ENCODE measurements around the gene INPP5B. TPM values are rescaled to one million over a fixed set of nuclear protein-coding genes. Genes with fewer than 3 reads are reported as not detected.

The INPP5B gene
- total RNA-seq, 1 experiment from 2014 or later, result 12.1 TPM

GRCh38 chr1:37846647-37847339, 100.1 kb downstream of the INPP5B start:
- peaks cover 7% of the 10 kb centered on the region; the same call in 1 of the 2 replicates for H3K36me3 ChIP-seq (ENCODE audit: low read depth, low read length)
- H3K9me3 ChIP-seq (ENCODE audit: low read length), result no peaks in the 10 kb centered on the region
- TF ChIP-seq EZH2phosphoT487 (IDR thresholded peaks at IDR 0.05; ENCODE audit: borderline replicate concordance, low read length) (no peak), EZH2 (IDR thresholded peaks at IDR 0.05; ENCODE audit: low read length, unreplicated experiment) (no peak)
- TF ChIP-seq, protein P1, sequence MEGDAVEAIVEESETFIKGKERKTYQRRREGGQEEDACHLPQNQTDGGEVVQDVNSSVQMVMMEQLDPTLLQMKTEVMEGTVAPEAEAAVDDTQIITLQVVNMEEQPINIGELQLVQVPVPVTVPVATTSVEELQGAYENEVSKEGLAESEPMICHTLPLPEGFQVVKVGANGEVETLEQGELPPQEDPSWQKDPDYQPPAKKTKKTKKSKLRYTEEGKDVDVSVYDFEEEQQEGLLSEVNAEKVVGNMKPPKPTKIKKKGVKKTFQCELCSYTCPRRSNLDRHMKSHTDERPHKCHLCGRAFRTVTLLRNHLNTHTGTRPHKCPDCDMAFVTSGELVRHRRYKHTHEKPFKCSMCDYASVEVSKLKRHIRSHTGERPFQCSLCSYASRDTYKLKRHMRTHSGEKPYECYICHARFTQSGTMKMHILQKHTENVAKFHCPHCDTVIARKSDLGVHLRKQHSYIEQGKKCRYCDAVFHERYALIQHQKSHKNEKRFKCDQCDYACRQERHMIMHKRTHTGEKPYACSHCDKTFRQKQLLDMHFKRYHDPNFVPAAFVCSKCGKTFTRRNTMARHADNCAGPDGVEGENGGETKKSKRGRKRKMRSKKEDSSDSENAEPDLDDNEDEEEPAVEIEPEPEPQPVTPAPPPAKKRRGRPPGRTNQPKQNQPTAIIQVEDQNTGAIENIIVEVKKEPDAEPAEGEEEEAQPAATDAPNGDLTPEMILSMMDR (conservative IDR thresholded peaks at IDR 0.05; ENCODE audit: low read depth, low read length), result no peak
- POLR2A ChIA-PET (ENCODE audit: unreplicated experiment), result no interaction called here
- no TSS peak for BruUV-seq (replicated peaks)
- H3K4me3 ChIP-seq (ENCODE audit: low read length), result no peak overlapping the region
- no peak overlapping the region for H3K27ac ChIP-seq (ENCODE audit: low read length)
- no peak overlapping the region for H3K9ac ChIP-seq (ENCODE audit: low read length)
- DNase-seq, result no peak
- H4K20me1 ChIP-seq (ENCODE audit: low read length), result peaks cover 6% of the 10 kb centered on the region; the same call in 1 of the 2 replicates
- CTCF ChIA-PET, result no interaction called here
- H3K4me2 ChIP-seq (ENCODE audit: low read length), result no peak overlapping the region
- intact Hi-C loops (cut with micrococcal nuclease), result no loop called here
- peaks cover 10% of the 10 kb centered on the region for H3K4me1 ChIP-seq (ENCODE audit: insufficient read depth, low read length)
- peaks cover 46% of the 10 kb centered on the region for H3K79me2 ChIP-seq (ENCODE audit: low read length)
- H3K9me2 ChIP-seq (replicated peaks; ENCODE audit: low read length), result no peaks in the 10 kb centered on the region
- ATAC-seq, result no peak
- no peak overlapping the region for H2AFZ ChIP-seq (ENCODE audit: low read length)
- H3F3A ChIP-seq (ENCODE audit: low read length, unreplicated experiment), result no peaks in the 10 kb centered on the region
- H3K27me3 ChIP-seq (ENCODE audit: low read length), result no peaks in the 10 kb centered on the region

DNA sequence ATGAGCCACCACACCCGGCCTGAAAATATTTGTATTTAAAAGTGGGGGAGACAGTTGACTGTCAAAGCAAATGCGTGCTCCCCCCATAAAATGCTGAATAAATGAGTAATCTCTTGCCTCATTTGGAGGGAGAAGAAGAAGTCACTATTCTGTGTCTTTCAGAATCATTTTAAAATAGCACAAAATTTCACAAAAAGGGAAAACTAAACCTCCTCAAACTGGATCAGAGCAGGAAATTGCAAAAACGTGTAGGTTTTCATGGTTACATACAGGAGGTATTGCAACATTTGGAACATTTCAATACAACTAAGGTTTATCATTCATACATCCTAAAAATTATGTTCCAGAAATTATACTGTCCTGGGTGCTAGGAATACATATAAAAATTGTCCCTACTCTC, 101.1 kb downstream of the INPP5B start:
- TF ChIP-seq EZH2phosphoT487 (IDR thresholded peaks at IDR 0.05; ENCODE audit: borderline replicate concordance, low read length) (no peak), EZH2 (IDR thresholded peaks at IDR 0.05; ENCODE audit: low read length, unreplicated experiment) (no peak)
- TF ChIP-seq, protein P1 (conservative IDR thresholded peaks at IDR 0.05; ENCODE audit: low read depth, low read length), result no peak
- ATAC-seq, result no peak
- no peak overlapping the region for H2AFZ ChIP-seq (ENCODE audit: low read length)
- peaks cover 7% of the 10 kb centered on the region; the same call in 1 of the 2 replicates for H3K36me3 ChIP-seq (ENCODE audit: low read depth, low read length)
- H3K27ac ChIP-seq (ENCODE audit: low read length), result no peak overlapping the region
- H3K4me1 ChIP-seq (ENCODE audit: insufficient read depth, low read length), result peaks cover 4% of the 10 kb centered on the region
- no peaks in the 10 kb centered on the region for H3K9me2 ChIP-seq (replicated peaks; ENCODE audit: low read length)
- no peak for DNase-seq
- ChIA-PET CTCF (no interaction called here), POLR2A (ENCODE audit: unreplicated experiment) (interaction anchor here (0.6 kb wide), 1 partner anchor 173 kb away, joined by 3 read pairs; no protein-coding TSS in a partner anchor)
- H4K20me1 ChIP-seq (ENCODE audit: low read length), result 0 out of 2 replicates have a peak, but pooled peaks cover under 1% of the 10 kb centered on the region
- no peaks in the 10 kb centered on the region for H3K27me3 ChIP-seq (ENCODE audit: low read length)
- H3F3A ChIP-seq (ENCODE audit: low read length, unreplicated experiment), result no peaks in the 10 kb centered on the region
- H3K9me3 ChIP-seq (ENCODE audit: low read length), result no peaks in the 10 kb centered on the region
- no peak overlapping the region for H3K4me3 ChIP-seq (ENCODE audit: low read length)
- intact Hi-C loops (cut with micrococcal nuclease), result no loop called here
- H3K9ac ChIP-seq (ENCODE audit: low read length), result no peak overlapping the region
- BruUV-seq (replicated peaks), result no TSS peak
- H3K79me2 ChIP-seq (ENCODE audit: low read length), result peaks cover 37% of the 10 kb centered on the region
- H3K4me2 ChIP-seq (ENCODE audit: low read length), result no peak overlapping the region

DNA sequence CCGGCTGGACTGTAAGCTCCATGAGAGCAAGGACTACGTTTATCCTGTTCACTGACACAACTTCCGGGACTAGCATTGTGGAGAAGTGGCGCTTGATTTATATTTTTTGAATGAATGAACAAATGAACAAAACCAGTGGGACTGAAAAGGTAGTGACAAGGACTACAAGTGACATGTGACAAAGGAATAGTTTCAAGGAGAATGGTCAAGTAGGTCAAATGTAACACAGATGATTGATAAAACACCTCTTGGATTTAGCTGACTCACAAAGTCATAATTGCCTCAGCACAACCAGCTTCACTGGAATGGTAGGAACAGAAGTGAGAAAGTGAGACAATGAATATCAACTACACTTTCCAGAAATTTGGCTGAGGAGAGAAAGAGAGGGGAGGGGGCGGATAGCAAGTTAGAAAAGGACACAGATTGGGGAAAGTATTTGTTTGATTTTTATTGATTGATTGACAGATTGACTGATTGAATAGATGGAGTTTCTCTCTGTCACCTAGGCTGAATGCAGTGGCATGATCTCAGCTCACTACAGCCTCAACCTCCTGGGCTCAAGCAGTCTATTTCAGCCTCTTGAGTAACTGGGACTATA, 101.7 kb downstream of the INPP5B start:
- DNase-seq (no peak), ATAC-seq (no peak)
- Histone ChIP-seq H3K27ac (ENCODE audit: low read length) (no peak overlapping the region), H3F3A (ENCODE audit: low read length, unreplicated experiment) (no peaks in the 10 kb centered on the region), H3K9me3 (ENCODE audit: low read length) (no peaks in the 10 kb centered on the region), H3K9me2 (replicated peaks; ENCODE audit: low read length) (no peaks in the 10 kb centered on the region), H3K4me1 (ENCODE audit: insufficient read depth, low read length) (no peaks in the 10 kb centered on the region), H3K79me2 (ENCODE audit: low read length) (peaks cover 31% of the 10 kb centered on the region), H4K20me1 (ENCODE audit: low read length) (no peaks in the 10 kb centered on the region), H3K27me3 (ENCODE audit: low read length) (no peaks in the 10 kb centered on the region), H3K4me2 (ENCODE audit: low read length) (no peak overlapping the region), H3K36me3 (ENCODE audit: low read depth, low read length) (peaks cover 7% of the 10 kb centered on the region; the same call in 1 of the 2 replicates), H2AFZ (ENCODE audit: low read length) (no peak overlapping the region), H3K4me3 (ENCODE audit: low read length) (no peak overlapping the region), H3K9ac (ENCODE audit: low read length) (no peak overlapping the region)
- TF ChIP-seq, protein P1 (conservative IDR thresholded peaks at IDR 0.05; ENCODE audit: low read depth, low read length), result no peak
- TF ChIP-seq EZH2phosphoT487 (IDR thresholded peaks at IDR 0.05; ENCODE audit: borderline replicate concordance, low read length) (no peak), EZH2 (IDR thresholded peaks at IDR 0.05; ENCODE audit: low read length, unreplicated experiment) (no peak)
- intact Hi-C loops (cut with micrococcal nuclease), result no loop called here
- ChIA-PET CTCF (no interaction called here), POLR2A (ENCODE audit: unreplicated experiment) (interaction anchor here (0.6 kb wide), 1 partner anchor 174 kb away, joined by 3 read pairs; no protein-coding TSS in a partner anchor)
- no TSS peak for BruUV-seq (replicated peaks)

Data from PC-3 (cell line).